CD14-positive monocyte (primary cell): ENCODE measurements around the gene VPS26B. TPM values are rescaled to one million over a fixed set of nuclear protein-coding genes. Genes with fewer than 3 reads are reported as not detected.

Experiments used
- DNase-seq, 3 donors: peaks; one replicate each; pipeline ENCODE4 v3.0.0-alpha.2; 2011 to 2022
- H2AFZ ChIP-seq: 2 replicates; pipeline ENCODE4 v1.6.0; 2012; ENCODE audit warnings: mild to moderate bottlenecking, low read depth, low read length, inconsistent platforms; ENCODE audit not compliant: insufficient read depth, poor library complexity, severe bottlenecking
- H3K27ac ChIP-seq, 2 donors: 1 replicate in 1 of 2; 2 replicates in 1 of 2; pipeline ENCODE4 v1.5.1; 2012 to 2013; ENCODE audit warnings: low read length in 2 of 2, control low read depth in 1 of 2, inconsistent platforms in 1 of 2, low read depth in 1 of 2, mild to moderate bottlenecking in 1 of 2
- H3K27me3 ChIP-seq, 2 donors: one replicate each; pipeline versions ENCODE4 v1.6.0 to v1.6.1; 2011 to 2013; ENCODE audit warnings: low read length in 2 of 2; ENCODE audit not compliant: control insufficient read depth in 2 of 2, insufficient read depth in 2 of 2
- H3K36me3 ChIP-seq, 2 donors: replicated peaks in 1 of 2; 1 replicate in 1 of 2; 2 replicates in 1 of 2; pipeline versions ENCODE4 v1.5.1 to v1.6.1; 2012 to 2013; ENCODE audit warnings: low read length in 2 of 2, control low read depth in 1 of 2, inconsistent platforms in 1 of 2, mild to moderate bottlenecking in 1 of 2; ENCODE audit not compliant: insufficient read depth in 2 of 2, control insufficient read depth in 1 of 2
- H3K4me1 ChIP-seq, 2 donors: 1 replicate in 1 of 2; 2 replicates in 1 of 2; pipeline versions ENCODE4 v1.5.1 to v1.6.1; 2012 to 2013; ENCODE audit warnings: low read length in 2 of 2, control low read depth in 1 of 2, inconsistent platforms in 1 of 2, mild to moderate bottlenecking in 1 of 2, moderate library complexity in 1 of 2; ENCODE audit not compliant: insufficient read depth in 2 of 2, control insufficient read depth in 1 of 2
- H3K4me2 ChIP-seq: replicated peaks from 2 replicates; pipeline ENCODE3; 2012; ENCODE audit warnings: low read length, moderate library complexity, mild to moderate bottlenecking; ENCODE audit not compliant: poor library complexity, severe bottlenecking; ENCODE audit errors: extremely low read depth
- H3K4me3 ChIP-seq, 3 experiments: fragments of 200-600 bp in 1 of 3; sonication (generic) in 1 of 3; replicated peaks in 1 of 3; 1 replicate in 2 of 3; 2 replicates in 1 of 3; pipeline ENCODE4 v1.5.1; 2011 to 2013; ENCODE audit warnings: low read length in 3 of 3, mild to moderate bottlenecking in 3 of 3, control low read depth in 2 of 3, low read depth in 2 of 3, inconsistent platforms in 1 of 3, moderate library complexity in 1 of 3
- H3K79me2 ChIP-seq: 2 replicates; pipeline ENCODE4 v1.6.0; 2012; ENCODE audit warnings: mild to moderate bottlenecking, control low read depth, inconsistent platforms, low read length, moderate library complexity; ENCODE audit not compliant: insufficient read depth
- H3K9ac ChIP-seq: 2 replicates; pipeline ENCODE4 v1.6.0; 2017; ENCODE audit warnings: low read length, mild to moderate bottlenecking; ENCODE audit not compliant: insufficient read depth, poor library complexity, severe bottlenecking
- H3K9me3 ChIP-seq, 2 donors: replicated peaks in 1 of 2; 1 replicate in 1 of 2; 2 replicates in 1 of 2; pipeline versions ENCODE4 v1.5.1 to v1.6.1; 2012 to 2013; ENCODE audit warnings: low read length in 2 of 2, control low read depth in 1 of 2; ENCODE audit not compliant: control insufficient read depth in 1 of 2, insufficient read depth in 1 of 2
- H4K20me1 ChIP-seq: 2 replicates; pipeline ENCODE4 v1.6.0; 2012; ENCODE audit warnings: mild to moderate bottlenecking, low read length, control low read depth, moderate library complexity; ENCODE audit not compliant: insufficient read depth
- H3K27ac Mint-ChIP-seq, 7 donors: one replicate each; pipeline ENCODE4 v1.8.0; 2020; ENCODE audit warnings: mild to moderate bottlenecking in 7 of 7, mixed read lengths in 7 of 7, moderate library complexity in 6 of 7, inconsistent platforms in 2 of 7
- H3K27me3 Mint-ChIP-seq, 3 donors: one replicate each; pipeline ENCODE4 v1.8.0; 2021 to 2022; ENCODE audit warnings: low read depth in 3 of 3, mild to moderate bottlenecking in 3 of 3, mixed read lengths in 3 of 3, moderate library complexity in 3 of 3, inconsistent platforms in 1 of 3
- H3K36me3 Mint-ChIP-seq, 2 donors: one replicate each; pipeline ENCODE4 v1.8.0; 2020; ENCODE audit warnings: mixed read lengths in 2 of 2, inconsistent platforms in 1 of 2, mild to moderate bottlenecking in 1 of 2
- H3K4me1 Mint-ChIP-seq: one replicate; pipeline ENCODE4 v1.8.0; 2020; ENCODE audit warnings: mild to moderate bottlenecking, mixed read lengths
- H3K4me3 Mint-ChIP-seq, 2 donors: one replicate each; pipeline ENCODE4 v1.8.0; 2020; ENCODE audit warnings: mild to moderate bottlenecking in 2 of 2, mixed read lengths in 2 of 2, moderate library complexity in 1 of 2
- H3K9me3 Mint-ChIP-seq, 7 donors: one replicate each; pipeline ENCODE4 v1.8.0; 2020 to 2022; ENCODE audit warnings: mixed read lengths in 7 of 7, mild to moderate bottlenecking in 6 of 7, moderate library complexity in 6 of 7, inconsistent platforms in 2 of 7
- WGBS: methylation state at CpG from one replicate; pipeline ENCODE4 v1.1.5; 2013; ENCODE audit warnings: missing lambda C conversion rate; ENCODE audit not compliant: insufficient coverage; 5-methylcytosine and 5-hydroxymethylcytosine counted together
- intact Hi-C, 2 donors: fragments of 100-400 bp; cut with micrococcal nuclease; formaldehyde crosslinking; loops; one replicate each; pipeline versions ENCODE4 v1.15.0 to v1.15.1; 2023
- polyA plus RNA-seq, 3 donors: library from polyadenylated mRNA; depleted of rRNA in 1 of 3; unstranded in 2 of 3; stranded (reverse) in 1 of 3; fragments of 300-500 nt in 2 of 3; fragments of >200 nt in 1 of 3; fragmentation: Illumina TruSeq in 2 of 3; gene quantifications; 1 replicate in 2 of 3; 2 replicates in 1 of 3; pipeline ENCODE4 v1.2.3, GENCODE V29; 2012 to 2021
- TF ChIP-seq, protein P1 (sequence below): fragments of 200-600 bp; IDR thresholded peaks from one replicate; pipeline ENCODE4 v1.8.0; 2022; ENCODE audit warnings: antibody characterized with exemption, mild to moderate bottlenecking

Gene VPS26B
- polyA plus RNA-seq, 3 donors = 30.4 to 38.4 (median 34.3) TPM

DNA sequence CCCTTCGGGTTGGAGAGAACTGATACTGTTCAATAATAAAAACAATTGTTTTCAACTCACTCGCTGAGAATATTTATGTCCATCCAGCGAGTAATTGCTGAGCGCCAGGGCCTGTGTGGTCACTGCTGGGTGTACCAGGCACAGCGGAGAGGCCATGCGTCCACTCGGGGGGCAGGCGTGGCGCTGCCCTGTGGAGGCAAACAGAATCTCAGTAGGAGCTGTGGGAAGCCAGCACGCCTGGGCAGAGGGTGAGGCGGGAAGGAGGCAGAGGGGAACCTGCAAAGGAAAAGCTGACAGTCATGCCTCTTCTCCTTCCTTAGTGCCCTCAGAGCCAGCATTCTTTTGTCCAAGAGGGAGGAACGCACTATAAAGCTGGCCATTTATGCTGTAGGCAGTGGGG, 63.1 kb downstream of the VPS26B start:
- Histone ChIP-seq H3K27me3 (peaks cover 0 to 4% of the 10 kb centered on the region in 2 donors), H3K36me3 (no peaks in the 10 kb centered on the region), H3K4me1 (no peaks in the 10 kb centered on the region), H3K9me3 (no peaks in the 10 kb centered on the region), H3K9ac (no peak overlapping the region), H3K4me2 (no peak overlapping the region), H4K20me1 (no peaks in the 10 kb centered on the region), H3K4me3 (no peak overlapping the region), H3K79me2 (no peaks in the 10 kb centered on the region), H3K27ac (no peak overlapping the region), H2AFZ (no peak overlapping the region)
- TF ChIP-seq, protein P1, sequence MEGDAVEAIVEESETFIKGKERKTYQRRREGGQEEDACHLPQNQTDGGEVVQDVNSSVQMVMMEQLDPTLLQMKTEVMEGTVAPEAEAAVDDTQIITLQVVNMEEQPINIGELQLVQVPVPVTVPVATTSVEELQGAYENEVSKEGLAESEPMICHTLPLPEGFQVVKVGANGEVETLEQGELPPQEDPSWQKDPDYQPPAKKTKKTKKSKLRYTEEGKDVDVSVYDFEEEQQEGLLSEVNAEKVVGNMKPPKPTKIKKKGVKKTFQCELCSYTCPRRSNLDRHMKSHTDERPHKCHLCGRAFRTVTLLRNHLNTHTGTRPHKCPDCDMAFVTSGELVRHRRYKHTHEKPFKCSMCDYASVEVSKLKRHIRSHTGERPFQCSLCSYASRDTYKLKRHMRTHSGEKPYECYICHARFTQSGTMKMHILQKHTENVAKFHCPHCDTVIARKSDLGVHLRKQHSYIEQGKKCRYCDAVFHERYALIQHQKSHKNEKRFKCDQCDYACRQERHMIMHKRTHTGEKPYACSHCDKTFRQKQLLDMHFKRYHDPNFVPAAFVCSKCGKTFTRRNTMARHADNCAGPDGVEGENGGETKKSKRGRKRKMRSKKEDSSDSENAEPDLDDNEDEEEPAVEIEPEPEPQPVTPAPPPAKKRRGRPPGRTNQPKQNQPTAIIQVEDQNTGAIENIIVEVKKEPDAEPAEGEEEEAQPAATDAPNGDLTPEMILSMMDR = no peak
- Mint-ChIP-seq H3K27me3 (peaks cover 18 to 36% (median 21%) of the 10 kb centered on the region in 3 donors), H3K4me3 (no peak overlapping the region), H3K36me3 (no peaks in the 10 kb centered on the region), H3K4me1 (no peaks in the 10 kb centered on the region), H3K27ac (no peak overlapping the region), H3K9me3 (peaks cover 0 to 4% (median 0%) of the 10 kb centered on the region in 7 donors)
- intact Hi-C loops = no loop called here
- 92% methylated on average over 4 of the region's 12 CpGs for WGBS
- no peak for DNase-seq

DNA sequence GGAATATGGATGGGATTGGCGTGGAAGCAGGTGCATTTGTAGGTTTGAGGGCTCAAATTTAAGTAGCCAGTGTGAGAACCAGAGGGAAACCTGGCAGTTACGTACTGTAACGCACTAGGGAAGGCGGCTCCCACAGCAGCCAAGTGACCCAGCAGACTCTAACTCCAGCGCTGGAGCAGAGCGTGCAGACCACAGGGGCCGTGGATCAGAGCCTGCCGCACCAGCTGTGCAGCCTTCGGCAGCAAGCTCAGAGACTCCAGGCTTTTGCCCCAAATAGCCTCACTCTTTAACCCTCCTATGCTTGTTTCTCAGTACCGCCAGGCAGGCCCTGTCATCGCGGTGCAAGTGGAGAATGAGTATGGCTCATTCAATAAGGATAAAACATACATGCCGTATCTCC, 64.0 kb downstream of the VPS26B start:
- H3K9me3 ChIP-seq = no peaks in the 10 kb centered on the region
- H3K9ac ChIP-seq = no peak overlapping the region
- Mint-ChIP-seq H3K4me3 (no peak overlapping the region), H3K4me1 (no peaks in the 10 kb centered on the region), H3K9me3 (peaks cover 0 to 4% (median 0%) of the 10 kb centered on the region in 7 donors), H3K36me3 (no peaks in the 10 kb centered on the region), H3K27me3 (peaks cover 17 to 34% (median 17%) of the 10 kb centered on the region in 3 donors), H3K27ac (no peak overlapping the region)
- H3K4me2 ChIP-seq = no peak overlapping the region
- H3K79me2 ChIP-seq = no peaks in the 10 kb centered on the region
- H4K20me1 ChIP-seq = no peaks in the 10 kb centered on the region
- no peak for DNase-seq
- no peaks in the 10 kb centered on the region for H3K4me1 ChIP-seq
- intact Hi-C loops = no loop called here
- H3K36me3 ChIP-seq = no peaks in the 10 kb centered on the region
- peaks cover 0 to 2% of the 10 kb centered on the region in 2 donors for H3K27me3 ChIP-seq
- 94% methylated on average over 2 of the region's 13 CpGs for WGBS
- TF ChIP-seq, protein P1 = no peak
- no peak overlapping the region for H3K27ac ChIP-seq
- H2AFZ ChIP-seq = no peak overlapping the region
- no peak overlapping the region for H3K4me3 ChIP-seq
